CD4-positive, alpha-beta T cell treated with Interleukin-1 beta for 1 hour (primary cell): ENCODE data around the gene ZNF853.

Experiments
- DNase-seq, 2 donors: peaks; one replicate each; pipeline ENCODE4 v3.0.0-alpha.2; 2020 to 2022

Gene ZNF853

GRCh38 chr7:6637544-6638229, 22.3 kb downstream of the ZNF853 start:
- DNase-seq = peak; percentile 69 to 76

- DNase-seq = no peak
Measured at GRCh38 chr7:6639032-6639431, 23.6 kb downstream of the ZNF853 start.

- no peak for DNase-seq
Measured at GRCh38 chr7:6639627-6640026, 24.2 kb downstream of the ZNF853 start.

- peak in 1 of 2 donors; percentile 26 for DNase-seq
Measured at GRCh38 chr7:6640246-6640721, 24.9 kb downstream of the ZNF853 start.

- DNase-seq = no peak
Measured at GRCh38 chr7:6641305-6642035, 26.1 kb downstream of the ZNF853 start.

- no peak for DNase-seq
Measured at GRCh38 chr7:6642239-6642839, 26.9 kb downstream of the ZNF853 start.

- no peak for DNase-seq
Measured at GRCh38 chr7:6642861-6643640, 27.6 kb downstream of the ZNF853 start.

GRCh38 chr7:6643915-6644625, 28.7 kb downstream of the ZNF853 start:
- no peak for DNase-seq

- no peak for DNase-seq
Measured at GRCh38 chr7:6644728-6645127, 29.3 kb downstream of the ZNF853 start.

GRCh38 chr7:6646465-6646864, 31.1 kb downstream of the ZNF853 start:
- no peak for DNase-seq

GRCh38 chr7:6647080-6647479, 31.7 kb downstream of the ZNF853 start:
- DNase-seq = no peak

- no peak for DNase-seq
Measured at GRCh38 chr7:6647541-6647940, 32.1 kb downstream of the ZNF853 start.

- no peak for DNase-seq
Measured at GRCh38 chr7:6648066-6648814, 32.8 kb downstream of the ZNF853 start.

- no peak for DNase-seq
Measured at GRCh38 chr7:6648815-6649104, 33.4 kb downstream of the ZNF853 start.

GRCh38 chr7:6649241-6649961, 34.0 kb downstream of the ZNF853 start:
- DNase-seq = no peak

- DNase-seq = no peak
Measured at GRCh38 chr7:6650086-6650485, 34.7 kb downstream of the ZNF853 start.

GRCh38 chr7:6650521-6651011, 35.2 kb downstream of the ZNF853 start:
- no peak for DNase-seq

- DNase-seq = no peak
Measured at GRCh38 chr7:6651851-6652445, 36.5 kb downstream of the ZNF853 start.

- no peak for DNase-seq
Measured at GRCh38 chr7:6652446-6653011, 37.1 kb downstream of the ZNF853 start.
